ENCODE data around the gene LTBP1. TPM values are rescaled to one million over a fixed set of nuclear protein-coding genes. Genes with fewer than 3 reads are reported as not detected.

LTBP1 gene
- total RNA-seq, 4 donors from 2014 or later, result 15.8 to 56.7 (median 28.3) TPM

DNA sequence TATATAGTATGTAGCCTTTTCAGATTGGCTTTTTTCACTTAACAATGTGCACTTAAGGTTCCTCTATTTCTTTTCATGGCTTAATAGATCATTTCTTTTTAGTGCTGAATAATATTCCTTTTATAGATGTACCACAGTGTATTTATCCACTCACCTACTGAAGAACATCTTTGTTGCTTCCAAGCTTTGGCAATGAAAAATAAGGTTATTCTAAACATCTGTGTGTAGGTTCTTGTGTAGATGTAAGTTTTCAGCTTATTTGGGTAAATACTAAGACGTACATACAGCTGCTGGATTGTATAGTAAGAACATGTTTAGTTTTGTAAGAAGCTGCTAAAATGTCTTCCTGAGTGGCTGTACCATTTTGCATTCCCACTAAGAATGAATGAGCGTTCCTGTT, 461.4 kb downstream of the LTBP1 start:
- Histone ChIP-seq H3K27me3 (no peaks in the 10 kb centered on the region), H3K4me1 (no peaks in the 10 kb centered on the region), H3K36me3 (no peaks in the 10 kb centered on the region), H3K27ac (no peak overlapping the region), H3K4me3 (no peak overlapping the region), H3K9me3 (no peaks in the 10 kb centered on the region)
- intact Hi-C loops (cut with DNase I; ENCODE audit: low total_unique reads) (no loop called here), in situ Hi-C loops (cut with MboI; ENCODE audit: low pct_ligation_motif_present in 1 of 4, low pct_unique_long_range_greater_than_20kb in 1 of 4, low sequenced_read_pairs in 3 of 4) (no loop called here)
- WGBS, 2 donors (ENCODE audit: low coverage in 1 of 2), result 81 to 90% methylated on average over 2 of the region's 2 CpGs
- TF ChIP-seq, protein P1, sequence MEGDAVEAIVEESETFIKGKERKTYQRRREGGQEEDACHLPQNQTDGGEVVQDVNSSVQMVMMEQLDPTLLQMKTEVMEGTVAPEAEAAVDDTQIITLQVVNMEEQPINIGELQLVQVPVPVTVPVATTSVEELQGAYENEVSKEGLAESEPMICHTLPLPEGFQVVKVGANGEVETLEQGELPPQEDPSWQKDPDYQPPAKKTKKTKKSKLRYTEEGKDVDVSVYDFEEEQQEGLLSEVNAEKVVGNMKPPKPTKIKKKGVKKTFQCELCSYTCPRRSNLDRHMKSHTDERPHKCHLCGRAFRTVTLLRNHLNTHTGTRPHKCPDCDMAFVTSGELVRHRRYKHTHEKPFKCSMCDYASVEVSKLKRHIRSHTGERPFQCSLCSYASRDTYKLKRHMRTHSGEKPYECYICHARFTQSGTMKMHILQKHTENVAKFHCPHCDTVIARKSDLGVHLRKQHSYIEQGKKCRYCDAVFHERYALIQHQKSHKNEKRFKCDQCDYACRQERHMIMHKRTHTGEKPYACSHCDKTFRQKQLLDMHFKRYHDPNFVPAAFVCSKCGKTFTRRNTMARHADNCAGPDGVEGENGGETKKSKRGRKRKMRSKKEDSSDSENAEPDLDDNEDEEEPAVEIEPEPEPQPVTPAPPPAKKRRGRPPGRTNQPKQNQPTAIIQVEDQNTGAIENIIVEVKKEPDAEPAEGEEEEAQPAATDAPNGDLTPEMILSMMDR (IDR thresholded peaks at IDR 0.05), result no peak
- TF ChIP-seq POLR2AphosphoS5 (IDR thresholded peaks at IDR 0.05) (no peak), EP300 (IDR thresholded peaks at IDR 0.05; ENCODE audit: low read depth) (no peak), POLR2A (IDR thresholded peaks at IDR 0.05) (no peak)
- no peak for DNase-seq

GRCh38 chr2:33409417-33409955, 462.7 kb downstream of the LTBP1 start:
- H3K4me3 ChIP-seq, result no peak overlapping the region
- H3K27ac ChIP-seq, result no peak overlapping the region
- intact Hi-C loops (cut with DNase I; ENCODE audit: low total_unique reads), result no loop called here
- WGBS, 2 donors (ENCODE audit: low coverage in 1 of 2), result 95 to 100% methylated on average over 1 of the region's 1 CpG
- H3K27me3 ChIP-seq, result no peaks in the 10 kb centered on the region
- TF ChIP-seq EP300 (IDR thresholded peaks at IDR 0.05; ENCODE audit: low read depth) (no peak), POLR2AphosphoS5 (IDR thresholded peaks at IDR 0.05) (no peak), POLR2A (IDR thresholded peaks at IDR 0.05) (no peak)
- TF ChIP-seq, protein P1 (IDR thresholded peaks at IDR 0.05), result no peak
- no peaks in the 10 kb centered on the region for H3K4me1 ChIP-seq
- in situ Hi-C loops (cut with MboI; ENCODE audit: low pct_ligation_motif_present in 1 of 4, low pct_unique_long_range_greater_than_20kb in 1 of 4, low sequenced_read_pairs in 3 of 4), result no loop called here
- H3K9me3 ChIP-seq, result no peaks in the 10 kb centered on the region
- H3K36me3 ChIP-seq, result no peaks in the 10 kb centered on the region
- no peak for DNase-seq

DNA sequence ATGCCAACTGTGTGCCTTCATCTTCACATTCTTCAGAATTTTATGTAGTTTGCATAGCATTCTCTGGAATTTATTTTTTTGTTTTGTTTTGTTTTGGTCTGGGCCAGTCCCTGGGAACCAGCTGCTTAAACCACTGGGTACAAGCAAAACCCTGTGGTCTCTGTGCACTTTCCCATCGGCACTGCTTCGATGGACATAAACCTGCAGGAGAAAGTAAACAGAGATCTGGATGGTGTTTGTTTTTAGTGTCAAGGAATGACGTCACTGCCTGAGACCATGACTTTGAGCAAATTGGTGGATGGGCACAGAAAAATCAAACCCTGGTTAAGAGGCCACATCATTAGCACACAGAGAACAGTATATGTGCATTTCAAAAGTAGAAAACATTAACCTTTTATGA, 465.0 kb downstream of the LTBP1 start:
- WGBS, 2 donors (ENCODE audit: low coverage in 1 of 2), result 0 to 31% methylated on average over 1 to 3 of the region's 3 CpGs
- TF ChIP-seq POLR2A (IDR thresholded peaks at IDR 0.05), result no peak
- TF ChIP-seq, protein P1 (IDR thresholded peaks at IDR 0.05), result no peak
- TF ChIP-seq EP300 (IDR thresholded peaks at IDR 0.05; ENCODE audit: low read depth), result no peak
- no peak for TF ChIP-seq POLR2AphosphoS5 (IDR thresholded peaks at IDR 0.05)
- in situ Hi-C loops (cut with MboI; ENCODE audit: low pct_ligation_motif_present in 1 of 4, low pct_unique_long_range_greater_than_20kb in 1 of 4, low sequenced_read_pairs in 3 of 4), result no loop called here
- Histone ChIP-seq H3K36me3 (no peaks in the 10 kb centered on the region), H3K4me1 (no peaks in the 10 kb centered on the region), H3K9me3 (no peaks in the 10 kb centered on the region), H3K27me3 (no peaks in the 10 kb centered on the region), H3K27ac (no peak overlapping the region), H3K4me3 (no peak overlapping the region)
- no peak for DNase-seq
- intact Hi-C loops (cut with DNase I; ENCODE audit: low total_unique reads), result no loop called here

GRCh38 chr2:33412920-33413319, 466.2 kb downstream of the LTBP1 start:
- TF ChIP-seq EP300 (IDR thresholded peaks at IDR 0.05; ENCODE audit: low read depth), result no peak
- TF ChIP-seq, protein P1 (IDR thresholded peaks at IDR 0.05), result peak in 1 of 5 experiments; percentile 12
- in situ Hi-C loops (cut with MboI; ENCODE audit: low pct_ligation_motif_present in 1 of 4, low pct_unique_long_range_greater_than_20kb in 1 of 4, low sequenced_read_pairs in 3 of 4), result no loop called here

More at GRCh38 chr2:33412920-33413319, 466.2 kb downstream of the LTBP1 start:
- WGBS, 2 donors (ENCODE audit: low coverage in 1 of 2), result 32% methylated on average over 1 of the region's 1 CpG; no CpG with 5 or more reads in 1 of the 2 donors
- H3K27me3 ChIP-seq, result no peaks in the 10 kb centered on the region
- H3K9me3 ChIP-seq, result no peaks in the 10 kb centered on the region
- intact Hi-C loops (cut with DNase I; ENCODE audit: low total_unique reads), result no loop called here
- H3K27ac ChIP-seq, result no peak overlapping the region
- no peak for DNase-seq
- no peak overlapping the region for H3K4me3 ChIP-seq
- no peaks in the 10 kb centered on the region for H3K36me3 ChIP-seq
- H3K4me1 ChIP-seq, result no peaks in the 10 kb centered on the region

All from transverse colon (tissue), 4 donors.